GM19193 (cell line): Measurements from ENCODE around the gene RABGGTB.

Source experiments
- POLR2A ChIP-seq: IDR thresholded peaks from 4 replicates; pipeline ENCODE4 v1.6.1; 2011; ENCODE audit not compliant: insufficient read depth, insufficient read length; ENCODE audit errors: extremely low read depth

The RABGGTB gene

GRCh38 chr1:75796376-75797272, 10.6 kb downstream of the RABGGTB start, which contains the start of gene MSH4:
Gene MSH4, plus strand, starts transcription at chr1:75796882. Its CDS starts 104 bp downstream, at chr1:75796986.
- peak; percentile 53 for TF ChIP-seq POLR2A

- TF ChIP-seq POLR2A, result no peak
Measured at GRCh38 chr1:75797273-75797588, 11.2 kb downstream of the RABGGTB start.

GRCh38 chr1:75797606-75798216, 11.7 kb downstream of the RABGGTB start:
- TF ChIP-seq POLR2A, result no peak

GRCh38 chr1:75808921-75809320, 22.9 kb downstream of the RABGGTB start:
- TF ChIP-seq POLR2A, result no peak

- no peak for TF ChIP-seq POLR2A
Measured at GRCh38 chr1:75811211-75811981, 25.3 kb downstream of the RABGGTB start.

- TF ChIP-seq POLR2A, result no peak
Measured at GRCh38 chr1:75812065-75812464, 26.0 kb downstream of the RABGGTB start.

- TF ChIP-seq POLR2A, result no peak
Measured at GRCh38 chr1:75836528-75837100, 50.6 kb downstream of the RABGGTB start.

GRCh38 chr1:75838079-75838478, 52.0 kb downstream of the RABGGTB start:
- TF ChIP-seq POLR2A, result no peak

- no peak for TF ChIP-seq POLR2A
Measured at GRCh38 chr1:75841421-75841820, 55.4 kb downstream of the RABGGTB start.
